Amygdala (tissue), 56 donors: Measurements from ENCODE around the gene ZNF317.
"Not testable (repeated sequence)": the region's sequence is repeated elsewhere in the genome, so short reads cannot be mapped to it uniquely, and the experiment has no call there.

Experiments used
- DNase-seq, 56 donors: peaks; one replicate each; lab custom pipeline; 2025; lab: John Stamatoyannopoulos, UW

Gene ZNF317

DNA sequence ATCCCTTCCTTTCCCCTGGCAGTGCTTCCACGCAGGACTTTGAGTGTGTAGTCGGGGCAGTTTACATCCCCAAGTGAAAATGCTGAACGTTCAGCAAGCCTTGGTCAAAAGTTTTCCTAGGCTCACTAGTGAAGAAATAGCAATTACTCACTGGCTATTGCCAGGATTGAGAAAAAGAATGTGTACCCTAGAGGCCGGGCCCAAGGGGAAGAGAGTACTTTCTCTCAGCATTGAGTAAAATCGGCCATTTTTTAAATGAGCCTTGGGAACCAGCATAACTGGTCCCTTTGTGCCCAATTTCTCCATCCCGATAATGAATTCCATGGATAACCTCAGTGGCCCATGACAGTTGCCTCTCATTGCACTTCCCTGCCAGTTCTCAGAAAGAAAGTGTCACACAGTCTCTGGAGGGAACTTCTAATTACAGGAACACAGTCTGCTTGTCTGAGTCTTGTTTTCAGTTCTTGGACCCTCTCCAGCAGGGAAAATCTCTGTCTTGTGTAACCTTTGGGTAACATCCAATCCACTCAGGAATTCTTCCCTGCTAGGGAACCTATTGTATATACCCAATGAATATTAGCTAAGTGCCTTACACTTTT lies 31.3 kb downstream of the ZNF317 start:
- DNase-seq, result no peak

DNA sequence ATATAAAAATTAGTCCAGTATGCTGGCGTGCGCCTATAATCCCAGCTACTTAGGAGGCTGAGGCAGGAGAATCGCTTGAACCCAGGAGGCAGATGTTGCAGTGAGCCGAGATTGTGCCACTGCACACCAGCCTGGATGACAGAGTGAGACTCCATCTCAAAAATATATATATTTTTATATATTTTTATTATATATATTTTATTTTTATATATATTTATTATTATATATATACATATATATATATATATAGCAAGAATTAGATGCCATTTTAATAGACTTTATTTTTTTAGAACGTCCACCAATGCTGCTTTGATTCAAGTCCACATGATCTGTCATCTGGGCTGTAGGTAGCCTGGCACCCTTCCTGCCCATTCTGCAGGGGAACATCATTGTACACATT lies 35.1 kb downstream of the ZNF317 start:
- no peak for DNase-seq

DNA sequence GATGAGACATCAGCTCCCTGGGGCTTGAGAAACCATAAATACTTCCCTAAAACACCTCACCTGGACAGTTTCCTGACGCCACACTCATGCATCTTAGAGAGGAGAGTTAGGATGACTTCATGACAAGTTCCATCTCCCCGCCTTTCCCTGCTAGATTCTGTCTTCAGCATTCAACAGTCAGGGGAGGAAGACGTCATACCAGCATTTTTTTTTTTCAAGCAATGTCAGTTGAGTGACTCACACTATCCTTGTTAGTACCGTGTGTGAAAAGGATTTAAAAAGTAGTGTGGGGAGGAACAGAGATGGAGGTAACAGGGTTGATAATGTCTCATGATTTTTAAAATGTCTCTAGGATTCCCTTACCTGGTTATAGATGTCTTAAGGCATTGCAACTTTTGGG lies 38.7 kb downstream of the ZNF317 start, which contains the start of gene OR7D2:
Gene OR7D2, plus strand, starts transcription at position 79 of the 400 bp plus-strand sequence. CDS start 6,803 bp downstream, outside the sequence.
- DNase-seq, result no peak

DNA sequence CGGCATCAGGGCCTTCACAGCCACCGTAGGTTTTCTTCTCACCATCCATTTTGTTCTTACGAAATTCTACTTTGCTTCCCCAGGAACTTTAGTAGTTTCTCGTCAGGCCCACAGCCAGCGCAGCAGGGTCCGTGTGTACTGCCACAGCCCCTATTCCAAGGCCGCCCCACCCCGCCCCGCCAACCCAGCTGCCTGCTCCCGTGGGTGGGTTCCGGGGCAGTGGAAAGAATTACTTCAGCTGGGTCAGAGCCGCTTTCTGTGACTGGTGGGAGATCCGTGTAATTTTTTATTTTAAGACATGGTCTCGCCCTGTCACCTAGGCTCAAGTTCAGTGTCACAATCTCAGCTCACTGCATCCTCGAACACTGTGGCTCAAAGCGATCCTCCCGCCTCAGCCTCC lies 42.8 kb downstream of the ZNF317 start:
- DNase-seq, result no peak

DNA sequence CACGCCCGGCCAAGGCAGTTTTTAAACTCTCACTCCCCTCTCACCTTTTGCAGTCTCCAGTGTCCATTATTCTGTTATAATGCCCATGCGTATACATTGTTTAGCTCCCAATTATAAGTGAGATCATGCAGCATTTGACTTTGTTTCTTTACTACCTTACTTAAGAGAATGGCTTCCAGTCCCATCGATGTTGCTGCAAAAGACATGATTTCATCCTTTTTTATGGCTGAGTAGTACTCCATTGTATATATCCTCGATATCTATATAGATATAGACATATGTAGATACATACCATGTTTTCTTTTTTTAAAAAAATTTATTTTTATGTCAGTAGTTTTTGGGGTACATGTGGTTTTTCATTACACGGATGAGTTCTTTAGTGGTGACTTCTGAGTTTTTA lies 47.0 kb downstream of the ZNF317 start:
- no peak for DNase-seq

DNA sequence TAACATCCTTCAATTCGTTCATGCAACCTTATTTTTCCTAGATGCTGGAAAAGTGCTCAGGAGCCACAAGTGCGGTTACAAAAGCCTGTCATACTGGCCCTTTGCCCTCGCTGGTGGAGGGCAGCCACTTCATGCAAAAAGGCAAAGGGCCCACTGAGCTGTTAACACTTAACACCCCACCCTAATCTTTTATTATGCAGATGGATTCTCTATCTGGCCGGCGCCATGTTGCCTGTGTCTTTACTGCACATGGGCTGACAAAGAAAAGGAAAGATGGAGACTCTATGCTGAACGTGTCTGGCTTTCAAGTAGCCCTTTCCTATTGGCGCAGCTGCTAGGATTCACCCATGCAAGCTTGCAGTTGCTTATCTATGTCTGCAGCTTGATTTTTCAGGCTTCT lies 49.3 kb downstream of the ZNF317 start:
- no peak for DNase-seq

DNA sequence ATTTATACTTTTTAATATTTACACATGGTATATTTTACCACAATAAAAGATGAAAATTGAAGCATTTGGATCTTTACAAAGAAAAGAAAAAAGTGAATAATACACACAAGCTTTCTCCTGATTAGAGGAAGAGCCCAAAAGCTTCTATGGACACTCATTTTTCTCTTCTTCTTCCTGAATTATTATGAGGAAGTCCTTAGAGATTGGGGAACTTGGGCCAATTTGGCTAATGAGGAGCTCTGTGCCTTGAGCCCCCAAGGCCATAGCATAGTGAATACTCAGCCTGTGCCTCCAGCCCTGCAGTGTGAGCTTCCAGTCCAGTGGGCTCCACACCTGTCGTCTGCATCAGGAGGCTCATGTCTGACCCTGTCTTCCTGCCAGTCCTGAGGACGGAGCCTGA lies 57.8 kb downstream of the ZNF317 start:
- not testable (repeated sequence) for DNase-seq

DNA sequence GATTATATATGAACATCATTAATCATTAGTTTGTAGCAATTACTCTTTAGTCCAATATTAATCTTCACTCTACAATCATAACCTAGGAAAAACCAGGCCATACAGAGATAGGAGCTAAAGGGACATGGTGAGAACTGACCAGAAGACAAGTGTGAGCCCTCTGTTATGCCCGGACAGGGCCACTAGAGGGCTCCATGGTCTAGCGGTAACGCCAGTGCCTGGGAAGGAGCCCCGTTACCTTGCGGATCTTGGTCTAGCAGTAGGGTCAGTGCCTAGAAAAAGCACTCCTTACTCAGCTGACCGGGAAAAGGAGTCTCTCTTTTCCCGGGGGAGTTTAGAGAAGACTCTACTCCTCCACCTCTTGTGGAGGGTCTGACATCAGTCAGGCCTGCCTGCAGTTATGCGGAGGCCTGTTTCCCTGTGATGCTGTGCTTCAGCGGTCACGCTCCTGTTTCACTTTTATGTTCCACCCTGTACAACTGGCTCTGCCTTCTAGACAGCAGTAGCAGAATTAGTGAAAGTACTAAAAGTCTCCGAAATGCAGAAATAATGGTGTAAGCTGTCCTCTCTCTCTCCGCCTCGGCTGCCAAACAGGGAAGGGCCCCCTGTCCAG lies 65.4 kb downstream of the ZNF317 start:
- DNase-seq, result peak in 48 of 56 donors; percentile 1 to 78 (median 22)
